Gastrocnemius medialis (tissue), 4 donors: ENCODE data around the gene FSIP1. TPM values are rescaled to one million over a fixed set of nuclear protein-coding genes. Genes with fewer than 3 reads are reported as not detected.

Source experiments
- ATAC-seq, 2 donors: fragments of 150-250 bp; one replicate each; pipeline ENCODE4 v1.9.1; 2016
- DNase-seq, 2 donors: peaks; one replicate each; pipeline ENCODE4 v3.0.0-alpha.2; 2019
- H3K27ac ChIP-seq, 4 donors: fragments of 200-600 bp; sonication (generic); 1 replicate in 1 of 4; 2 replicates in 3 of 4; pipeline ENCODE4 v1.5.1; 2016 to 2018; ENCODE audit warnings: mild to moderate bottlenecking in 2 of 4, moderate library complexity in 1 of 4
- H3K27me3 ChIP-seq, 3 donors: fragments of 200-600 bp; sonication (generic) in 2 of 3; 1 replicate in 1 of 3; 2 replicates in 2 of 3; pipeline versions ENCODE4 v1.5.1 to v1.6.0; 2016 to 2019; ENCODE audit warnings: mild to moderate bottlenecking in 1 of 3, moderate library complexity in 1 of 3
- H3K36me3 ChIP-seq, 2 donors: fragments of 200-600 bp; sonication (generic) in 1 of 2; one replicate each; pipeline ENCODE4 v1.5.1; 2017 to 2018
- H3K4me1 ChIP-seq, 2 donors: fragments of 200-600 bp; sonication (generic) in 1 of 2; one replicate each; pipeline ENCODE4 v1.5.1; 2016 to 2017; ENCODE audit warnings: mild to moderate bottlenecking in 2 of 2
- H3K4me3 ChIP-seq, 4 donors: fragments of 200-600 bp; sonication (generic) in 3 of 4; 1 replicate in 1 of 4; 2 replicates in 3 of 4; pipeline ENCODE4 v1.5.1; 2016 to 2019; ENCODE audit warnings: mild to moderate bottlenecking in 2 of 4
- H3K9me3 ChIP-seq, 3 donors: fragments of 200-600 bp; sonication (generic) in 2 of 3; 1 replicate in 1 of 3; 2 replicates in 2 of 3; pipeline ENCODE4 v1.5.1; 2016 to 2019
- POLR2A ChIP-seq, 2 donors: fragments of 450-650 bp; IDR thresholded peaks; one replicate each; pipeline ENCODE4 v1.6.1; 2017; ENCODE audit warnings: antibody characterized with exemption in 2 of 2, mild to moderate bottlenecking in 2 of 2, moderate library complexity in 2 of 2
- in situ Hi-C, 4 donors: fragments of 200-750 bp; cut with MboI; loops; one replicate each; pipeline versions ENCODE4 v1.15.0 to v1.8.0; 2017; ENCODE audit warnings: low sequenced_read_pairs in 4 of 4
- intact Hi-C: fragments of 100-400 bp; cut with DNase I; formaldehyde crosslinking; loops from one replicate; pipeline ENCODE4 v1.15.1; 2023; ENCODE audit warnings: low total_unique reads
- total RNA-seq, 4 donors: library from RNA; depleted of rRNA; stranded (reverse); fragments of >200 nt; gene quantifications; one replicate each; pipeline versions ENCODE4 v1.1.0 to v1.2.3, GENCODE V29; 2016
- TF ChIP-seq, protein P1 (sequence below), 5 experiments: fragments of 450-650 bp in 3 of 5; fragments of 200-600 bp in 2 of 5; sonication (generic) in 2 of 5; IDR thresholded peaks in 4 of 5; conservative IDR thresholded peaks in 1 of 5; 1 replicate in 4 of 5; 2 replicates in 1 of 5; pipeline ENCODE4 v1.5.1; 2016 to 2019; ENCODE audit warnings: antibody characterized with exemption in 5 of 5, mild to moderate bottlenecking in 3 of 5, moderate library complexity in 3 of 5

The FSIP1 gene
- total RNA-seq, 4 donors from 2014 or later = 0.11 to 23.9 (median 1.0) TPM; not detected in 1

DNA sequence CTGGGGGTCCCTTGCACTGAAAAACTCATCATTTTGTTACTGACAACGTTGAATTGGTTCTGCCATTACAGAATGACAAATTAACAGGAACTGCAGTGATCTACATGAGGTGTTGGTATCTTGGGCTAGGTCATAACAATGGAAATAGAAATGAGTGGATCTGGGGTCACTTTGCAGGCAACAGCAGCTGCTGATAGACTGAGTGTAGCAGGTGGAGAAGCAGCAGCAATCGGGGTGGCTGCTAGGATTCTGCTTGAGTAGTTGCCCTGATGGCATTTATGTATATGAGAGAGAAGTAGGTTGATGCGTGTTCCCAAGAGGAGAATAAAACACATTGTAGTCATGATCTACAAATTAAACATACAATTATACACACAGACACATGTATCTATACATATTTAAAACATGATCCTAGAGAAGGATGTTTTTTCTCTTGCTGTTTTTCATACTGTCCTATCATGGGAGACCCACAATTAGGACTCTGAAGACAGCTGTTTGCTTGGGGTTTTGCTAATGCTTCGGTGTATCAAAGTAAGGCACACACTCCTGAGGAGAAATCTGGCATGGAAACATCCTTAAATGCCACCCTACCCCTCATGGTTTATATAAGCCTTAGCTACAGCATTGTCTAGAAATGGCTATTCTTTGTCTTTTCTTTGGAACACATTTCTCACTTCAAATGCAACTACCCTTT, 217.5 kb downstream of the FSIP1 start:
- no peaks in the 10 kb centered on the region for H3K4me1 ChIP-seq
- no peak overlapping the region for H3K4me3 ChIP-seq
- no peak for ATAC-seq

DNA sequence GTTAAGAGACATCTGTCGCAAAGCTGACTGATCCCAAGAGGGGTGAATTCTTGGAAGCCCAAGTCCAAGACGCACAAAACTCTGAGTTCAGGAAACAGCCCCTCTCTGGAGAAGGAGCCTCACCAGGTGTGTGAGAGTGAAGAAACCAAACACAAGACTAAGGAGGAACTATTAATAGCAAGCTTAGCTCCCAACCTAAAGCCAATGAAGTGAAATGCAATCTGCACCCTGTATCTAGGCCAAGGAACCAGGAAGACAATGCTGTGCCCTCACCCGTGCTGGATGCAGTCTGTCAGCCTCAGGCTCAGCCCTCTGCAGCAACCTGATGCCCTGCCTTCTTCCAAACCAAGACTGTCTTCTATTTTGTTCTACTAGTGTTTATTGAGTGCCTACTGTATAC, 224.2 kb downstream of the FSIP1 start:
- Histone ChIP-seq H3K9me3 (no peaks in the 10 kb centered on the region), H3K36me3 (no peaks in the 10 kb centered on the region), H3K27me3 (no peaks in the 10 kb centered on the region), H3K4me1 (peaks cover 0 to 8% of the 10 kb centered on the region in 2 donors), H3K4me3 (no peak overlapping the region), H3K27ac (no peak overlapping the region)
- TF ChIP-seq POLR2A (IDR thresholded peaks at IDR 0.05) = no peak
- TF ChIP-seq, protein P1, sequence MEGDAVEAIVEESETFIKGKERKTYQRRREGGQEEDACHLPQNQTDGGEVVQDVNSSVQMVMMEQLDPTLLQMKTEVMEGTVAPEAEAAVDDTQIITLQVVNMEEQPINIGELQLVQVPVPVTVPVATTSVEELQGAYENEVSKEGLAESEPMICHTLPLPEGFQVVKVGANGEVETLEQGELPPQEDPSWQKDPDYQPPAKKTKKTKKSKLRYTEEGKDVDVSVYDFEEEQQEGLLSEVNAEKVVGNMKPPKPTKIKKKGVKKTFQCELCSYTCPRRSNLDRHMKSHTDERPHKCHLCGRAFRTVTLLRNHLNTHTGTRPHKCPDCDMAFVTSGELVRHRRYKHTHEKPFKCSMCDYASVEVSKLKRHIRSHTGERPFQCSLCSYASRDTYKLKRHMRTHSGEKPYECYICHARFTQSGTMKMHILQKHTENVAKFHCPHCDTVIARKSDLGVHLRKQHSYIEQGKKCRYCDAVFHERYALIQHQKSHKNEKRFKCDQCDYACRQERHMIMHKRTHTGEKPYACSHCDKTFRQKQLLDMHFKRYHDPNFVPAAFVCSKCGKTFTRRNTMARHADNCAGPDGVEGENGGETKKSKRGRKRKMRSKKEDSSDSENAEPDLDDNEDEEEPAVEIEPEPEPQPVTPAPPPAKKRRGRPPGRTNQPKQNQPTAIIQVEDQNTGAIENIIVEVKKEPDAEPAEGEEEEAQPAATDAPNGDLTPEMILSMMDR (IDR thresholded peaks at IDR 0.05 in 4 of 5, conservative IDR thresholded peaks at IDR 0.05 in 1 of 5) = no peak
- intact Hi-C loops = no loop called here
- ATAC-seq (peak; percentile 86 to 97), DNase-seq (peak in 1 of 2 donors; percentile 35)
- in situ Hi-C loops = no loop called here

More for the DNA sequence above, 217.5 kb downstream of the FSIP1 start:
- no peaks in the 10 kb centered on the region for H3K9me3 ChIP-seq
- DNase-seq = no peak
- no peaks in the 10 kb centered on the region for H3K36me3 ChIP-seq
- TF ChIP-seq, protein P1 (IDR thresholded peaks at IDR 0.05 in 4 of 5, conservative IDR thresholded peaks at IDR 0.05 in 1 of 5) = no peak
- TF ChIP-seq POLR2A (IDR thresholded peaks at IDR 0.05) = no peak
- no peaks in the 10 kb centered on the region for H3K27me3 ChIP-seq
- in situ Hi-C loops = no loop called here
- H3K27ac ChIP-seq = no peak overlapping the region
- intact Hi-C loops = no loop called here

- H3K4me1 ChIP-seq = peaks cover 0 to 8% of the 10 kb centered on the region in 2 donors
- no peak for TF ChIP-seq POLR2A (IDR thresholded peaks at IDR 0.05)
- TF ChIP-seq, protein P1 (IDR thresholded peaks at IDR 0.05 in 4 of 5, conservative IDR thresholded peaks at IDR 0.05 in 1 of 5) = no peak
- no peaks in the 10 kb centered on the region for H3K9me3 ChIP-seq
- no peaks in the 10 kb centered on the region for H3K36me3 ChIP-seq
- intact Hi-C loops = no loop called here
- in situ Hi-C loops = no loop called here
- H3K27me3 ChIP-seq = no peaks in the 10 kb centered on the region
- H3K4me3 ChIP-seq = no peak overlapping the region
- DNase-seq (no peak), ATAC-seq (no peak)
- no peak overlapping the region for H3K27ac ChIP-seq
These were observed 226.2 kb downstream of the FSIP1 start for GRCh38 chr15:39556461-39556860.

GRCh38 chr15:39555885-39556284, 226.8 kb downstream of the FSIP1 start:
- no peaks in the 10 kb centered on the region for H3K36me3 ChIP-seq
- no peaks in the 10 kb centered on the region for H3K27me3 ChIP-seq
- peaks cover 0 to 8% of the 10 kb centered on the region in 2 donors for H3K4me1 ChIP-seq
- intact Hi-C loops (no loop called here), in situ Hi-C loops (no loop called here)
- H3K27ac ChIP-seq = no peak overlapping the region
- H3K4me3 ChIP-seq = no peak overlapping the region
- no peak for TF ChIP-seq POLR2A (IDR thresholded peaks at IDR 0.05)
- TF ChIP-seq, protein P1 (IDR thresholded peaks at IDR 0.05 in 4 of 5, conservative IDR thresholded peaks at IDR 0.05 in 1 of 5) = no peak
- ATAC-seq (no peak), DNase-seq (no peak)
- H3K9me3 ChIP-seq = no peaks in the 10 kb centered on the region
